ENCODE data around the gene PPP2R3A. TPM values are rescaled to one million over a fixed set of nuclear protein-coding genes. Genes with fewer than 3 reads are reported as not detected.

Gene PPP2R3A
- total and polyA plus RNA-seq, 2 of the 4 experiments (the other 2 are of a cell fraction) = 11.3 to 37.3 TPM

GRCh38 chr3:135967867-135968266 lies 2.3 kb downstream of the PPP2R3A start:
- peak overlapping the region; percentile 93 for H2BK5ac ChIP-seq (ENCODE audit: low read depth, low read length, poor library complexity, severe bottlenecking)
- ATAC-seq (ENCODE audit: low read depth) = no peak
- POLR2A ChIA-PET (ENCODE audit: unreplicated experiment) = no interaction called here

More at GRCh38 chr3:135967867-135968266, 2.3 kb downstream of the PPP2R3A start:
- BruUV-seq (replicated peaks) = no TSS peak
- Histone ChIP-seq H3K4ac (ENCODE audit: low read depth, low read length) (peak overlapping the region; percentile 62; the same call in 1 of the 2 replicates), H3K4me2 (ENCODE audit: low read depth, low read length) (peak overlapping the region; percentile 97; the same call in 1 of the 2 replicates), H3K9ac (ENCODE audit: low read depth, low read length) (no peak overlapping the region), H4K5ac (ENCODE audit: low read depth, low read length) (no peak overlapping the region; the same call in 1 of the 2 replicates), H2AK9ac (replicated peaks; ENCODE audit: low read depth, low read length, poor library complexity) (no peak overlapping the region), H3K56ac (ENCODE audit: extremely low read depth, insufficient read depth, low read length) (no peak overlapping the region), H3K4me3 (ENCODE audit: insufficient read depth, low read depth, low read length) (no peak overlapping the region; the same call in 1 of the 2 replicates), H2AK5ac (ENCODE audit: low read depth, low read length) (peak overlapping the region; percentile 56; the same call in 1 of the 2 replicates), H3K9me3 (ENCODE audit: control insufficient read depth, insufficient read depth, low read length) (no peaks in the 10 kb centered on the region), H3K79me1 (ENCODE audit: low read depth in 1 of 2, low read length in 2 of 2) (peaks cover 20 to 41% of the 10 kb centered on the region in 2 experiments; a peak in 3 of 4 replicates), H3K4me1 (ENCODE audit: control insufficient read depth, insufficient read depth, low read length) (peaks cover 9% of the 10 kb centered on the region), H3K9me1 (ENCODE audit: insufficient read depth, low read length) (no peaks in the 10 kb centered on the region; the same call in 1 of the 2 replicates), H3K23ac (ENCODE audit: low read depth, low read length) (peak overlapping the region; percentile 30; the same call in 1 of the 2 replicates), H3K14ac (replicated peaks; ENCODE audit: low read depth, low read length) (peak overlapping the region; percentile 62), H2BK15ac (ENCODE audit: low read depth, low read length) (no peak overlapping the region), H3K27ac (ENCODE audit: insufficient read depth, low read length) (no peak overlapping the region), H4K91ac (ENCODE audit: insufficient read depth, low read depth, low read length) (peak overlapping the region; percentile 33; the same call in 1 of the 2 replicates), H3K36me3 (ENCODE audit: control insufficient read depth, insufficient read depth, low read length) (no peaks in the 10 kb centered on the region), H2BK120ac (ENCODE audit: low read depth, low read length) (peak overlapping the region; percentile 67), H2AFZ (replicated peaks; ENCODE audit: low read length, poor library complexity) (no peak overlapping the region), H3K18ac (ENCODE audit: low read depth, low read length) (peak overlapping the region; percentile 85; the same call in 1 of the 2 replicates), H2BK20ac (ENCODE audit: low read depth, low read length) (peak overlapping the region; percentile 30; the same call in 1 of the 2 replicates), H4K8ac (ENCODE audit: low read depth in 2 of 2, low read length in 2 of 2) (peak overlapping the region; percentile 42 to 79; a peak in 2 of 4 replicates), H3K27me3 (ENCODE audit: control insufficient read depth, insufficient read depth, low read length) (no peaks in the 10 kb centered on the region), H4K20me1 (ENCODE audit: insufficient read depth, low read length) (0 out of 2 replicates have a peak, but pooled peaks cover 3% of the 10 kb centered on the region)
- intact Hi-C loops (cut with micrococcal nuclease) = loop anchor here (1.0 to 5.0 kb wide), 2 partner anchors 24 to 51 kb away; no protein-coding TSS in a partner anchor
- dilution Hi-C loops (cut with HindIII; ENCODE audit: low sequenced_read_pairs, unreplicated experiment) = no loop called here
- in situ Hi-C loops (cut with MboI; ENCODE audit: low sequenced_read_pairs) = no loop called here
- TF ChIP-seq CTCF (conservative IDR thresholded peaks at IDR 0.05; ENCODE audit: low read depth, low read length) (no peak), CEBPB (IDR thresholded peaks at IDR 0.05; ENCODE audit: low read depth, low read length) (no peak), RCOR1 (IDR thresholded peaks at IDR 0.05; ENCODE audit: insufficient replicate concordance, low read length) (no peak), SMC3 (IDR thresholded peaks at IDR 0.05; ENCODE audit: low read depth, low read length) (no peak), RFX5 (IDR thresholded peaks at IDR 0.05; ENCODE audit: low read depth, low read length) (no peak), NFE2L2 (IDR thresholded peaks at IDR 0.05; ENCODE audit: low read depth, low read length) (no peak), BHLHE40 (IDR thresholded peaks at IDR 0.05; ENCODE audit: low read depth, low read length) (no peak), RAD21 (IDR thresholded peaks at IDR 0.05; ENCODE audit: low read length) (no peak), ELK1 (IDR thresholded peaks at IDR 0.05; ENCODE audit: borderline replicate concordance, low read depth, low read length) (no peak), MXI1 (IDR thresholded peaks at IDR 0.05; ENCODE audit: borderline replicate concordance, low read depth, low read length) (no peak), MAZ (IDR thresholded peaks at IDR 0.05; ENCODE audit: borderline replicate concordance, low read depth, low read length) (no peak), POLR2A (IDR thresholded peaks at IDR 0.05; ENCODE audit: low read depth, low read length) (no peak), USF2 (IDR thresholded peaks at IDR 0.05; ENCODE audit: low read depth, low read length) (no peak), CHD1 (IDR thresholded peaks at IDR 0.05; ENCODE audit: low read depth, low read length) (no peak), MAFK (IDR thresholded peaks at IDR 0.05; ENCODE audit: low read depth, low read length) (no peak), FOS (IDR thresholded peaks at IDR 0.05; ENCODE audit: low read depth, low read length) (no peak)
- 100% methylated on average over 1 of the region's 4 CpGs; no CpG with 5 or more reads in 1 of the 2 experiments for WGBS, 2 experiments (ENCODE audit: extremely low coverage in 2 of 2, insufficient read length in 1 of 2)
- CTCF ChIA-PET = interaction anchor here (0.9 to 3.4 kb wide), 2 partner anchors 14 to 75 kb away, joined by 4 to 19 read pairs; no protein-coding TSS in a partner anchor
- DNase-seq = no peak
